Esophagus squamous epithelium (tissue), 4 donors: ENCODE results near the gene LRRC74B.

Experiments
- POLR2A ChIP-seq, 4 donors: fragments of 450-650 bp; IDR thresholded peaks; one replicate each; pipeline ENCODE4 v1.6.1; 2017; ENCODE audit warnings: antibody characterized with exemption in 4 of 4, mild to moderate bottlenecking in 4 of 4, moderate library complexity in 3 of 4
- TF ChIP-seq, protein P1 (sequence below), 6 experiments: fragments of 450-650 bp in 4 of 6; fragments of 200-600 bp in 2 of 6; sonication (generic) in 2 of 6; IDR thresholded peaks; one replicate each; pipeline ENCODE4 v1.5.1; 2016 to 2019; ENCODE audit warnings: antibody characterized with exemption in 6 of 6, mild to moderate bottlenecking in 4 of 6, moderate library complexity in 4 of 6

- no peak for TF ChIP-seq POLR2A (IDR thresholded peaks at IDR 0.05)
- TF ChIP-seq, protein P1, sequence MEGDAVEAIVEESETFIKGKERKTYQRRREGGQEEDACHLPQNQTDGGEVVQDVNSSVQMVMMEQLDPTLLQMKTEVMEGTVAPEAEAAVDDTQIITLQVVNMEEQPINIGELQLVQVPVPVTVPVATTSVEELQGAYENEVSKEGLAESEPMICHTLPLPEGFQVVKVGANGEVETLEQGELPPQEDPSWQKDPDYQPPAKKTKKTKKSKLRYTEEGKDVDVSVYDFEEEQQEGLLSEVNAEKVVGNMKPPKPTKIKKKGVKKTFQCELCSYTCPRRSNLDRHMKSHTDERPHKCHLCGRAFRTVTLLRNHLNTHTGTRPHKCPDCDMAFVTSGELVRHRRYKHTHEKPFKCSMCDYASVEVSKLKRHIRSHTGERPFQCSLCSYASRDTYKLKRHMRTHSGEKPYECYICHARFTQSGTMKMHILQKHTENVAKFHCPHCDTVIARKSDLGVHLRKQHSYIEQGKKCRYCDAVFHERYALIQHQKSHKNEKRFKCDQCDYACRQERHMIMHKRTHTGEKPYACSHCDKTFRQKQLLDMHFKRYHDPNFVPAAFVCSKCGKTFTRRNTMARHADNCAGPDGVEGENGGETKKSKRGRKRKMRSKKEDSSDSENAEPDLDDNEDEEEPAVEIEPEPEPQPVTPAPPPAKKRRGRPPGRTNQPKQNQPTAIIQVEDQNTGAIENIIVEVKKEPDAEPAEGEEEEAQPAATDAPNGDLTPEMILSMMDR (IDR thresholded peaks at IDR 0.05) = no peak
These were observed 28.5 kb downstream of the LRRC74B start for GRCh38 chr22:21074102-21074715.
